B cell (primary cell): ENCODE measurements around the gene RCSD1. TPM values are rescaled to one million over a fixed set of nuclear protein-coding genes. Genes with fewer than 3 reads are reported as not detected.

ENCODE experiments used
- ATAC-seq: fragments of 200-7000 bp; cut with Tn5 transposase; one replicate; pipeline ENCODE4 v1.10.0; 2021; ENCODE audit warnings: low read depth, mild to moderate bottlenecking, moderate number of reproducible peaks, moderate library complexity
- CTCF ChIA-PET: fragments of 350-600 bp; sonication (Branson Sonifier 250); formaldehyde crosslinking; loops from one replicate; lab custom pipeline; 2021; ENCODE audit warnings: antibody characterized with exemption, inconsistent platforms; lab: Charles Lee
- POLR2A ChIA-PET: fragments of 350-600 bp; sonication (Branson Sonifier 250); formaldehyde crosslinking; loops from one replicate; lab custom pipeline; 2021; ENCODE audit warnings: antibody characterized with exemption; lab: Charles Lee
- DNase-seq: peaks from one replicate; pipeline ENCODE4 v3.0.0; 2013
- H2AFZ ChIP-seq: 2 replicates; pipeline ENCODE4 v1.6.1; 2012; ENCODE audit warnings: mild to moderate bottlenecking, low read depth, low read length; ENCODE audit not compliant: insufficient read depth, poor library complexity, severe bottlenecking
- H3K27ac ChIP-seq, 2 donors: 1 replicate in 1 of 2; 2 replicates in 1 of 2; pipeline ENCODE4 v1.5.1; 2012 to 2013; ENCODE audit warnings: low read length in 2 of 2, mild to moderate bottlenecking in 2 of 2, moderate library complexity in 1 of 2
- H3K27me3 ChIP-seq, 4 experiments: fragments of 200-600 bp in 1 of 4; sonication (generic) in 1 of 4; replicated peaks in 1 of 4; 1 replicate in 2 of 4; 2 replicates in 2 of 4; pipeline versions ENCODE4 v1.6.1 to v1.7.0; 2013 to 2016; ENCODE audit warnings: low read length in 3 of 4, mild to moderate bottlenecking in 2 of 4, mixed read lengths in 1 of 4, moderate library complexity in 1 of 4; ENCODE audit not compliant: insufficient read depth in 4 of 4, control insufficient read depth in 3 of 4; ENCODE audit errors: control extremely low read depth in 1 of 4
- H3K36me3 ChIP-seq, 2 experiments: replicated peaks in 1 of 2; 1 replicate in 1 of 2; 2 replicates in 1 of 2; pipeline versions ENCODE4 v1.6.1 to v1.7.1; 2013; ENCODE audit warnings: low read length in 1 of 2; ENCODE audit not compliant: insufficient read depth in 2 of 2, control insufficient read depth in 1 of 2; ENCODE audit errors: control extremely low read depth in 1 of 2, extremely low read depth in 1 of 2
- H3K4me1 ChIP-seq, 2 donors: fragments of 200-600 bp in 1 of 2; sonication (generic) in 1 of 2; 1 replicate in 1 of 2; 2 replicates in 1 of 2; pipeline versions ENCODE4 v1.5.1 to v1.6.1; 2013 to 2017; ENCODE audit warnings: low read length in 2 of 2; ENCODE audit not compliant: control insufficient read depth in 2 of 2, insufficient read depth in 2 of 2
- H3K4me2 ChIP-seq: replicated peaks from 2 replicates; pipeline ENCODE3; 2012; ENCODE audit warnings: mild to moderate bottlenecking, low read depth, low read length; ENCODE audit not compliant: poor library complexity, severe bottlenecking
- H3K4me3 ChIP-seq, 5 experiments: fragments of 200-600 bp in 1 of 5; sonication (generic) in 1 of 5; 1 replicate in 3 of 5; 2 replicates in 2 of 5; pipeline versions ENCODE4 v1.5.1 to v1.7.0; 2011 to 2016; ENCODE audit warnings: low read length in 4 of 5, mild to moderate bottlenecking in 4 of 5, low read depth in 2 of 5, control low read depth in 1 of 5, moderate library complexity in 1 of 5; ENCODE audit not compliant: insufficient read depth in 1 of 5; ENCODE audit errors: control extremely low read depth in 1 of 5, extremely low read depth in 1 of 5
- H3K79me2 ChIP-seq: fragments of 200-600 bp; sonication (generic); one replicate; pipeline ENCODE4 v1.6.0; 2016; ENCODE audit warnings: low read length; ENCODE audit not compliant: control insufficient read depth, insufficient read depth
- H3K9ac ChIP-seq: fragments of 200-600 bp; sonication (generic); 2 replicates; pipeline ENCODE4 v1.6.1; 2017; ENCODE audit warnings: mild to moderate bottlenecking, low read length, moderate library complexity
- H3K9me3 ChIP-seq, 3 donors: one replicate each; pipeline versions ENCODE4 v1.6.1 to v1.7.1; 2013; ENCODE audit warnings: low read length in 2 of 3; ENCODE audit not compliant: control insufficient read depth in 2 of 3, insufficient read depth in 1 of 3; ENCODE audit errors: control extremely low read depth in 1 of 3
- H4K20me1 ChIP-seq: 2 replicates; pipeline ENCODE4 v1.6.0; 2012; ENCODE audit warnings: mild to moderate bottlenecking, low read length; ENCODE audit not compliant: insufficient read depth, control insufficient read depth, poor library complexity, severe bottlenecking
- H3K27ac Mint-ChIP-seq: one replicate; pipeline ENCODE4 v1.8.0; 2021; ENCODE audit warnings: mixed read lengths
- H3K27me3 Mint-ChIP-seq: one replicate; pipeline ENCODE4 v1.8.0; 2021; ENCODE audit warnings: mixed read lengths
- H3K4me1 Mint-ChIP-seq: one replicate; pipeline ENCODE4 v1.8.0; 2021; ENCODE audit warnings: mixed read lengths
- H3K4me3 Mint-ChIP-seq: one replicate; pipeline ENCODE4 v1.8.0; 2021; ENCODE audit warnings: mixed read lengths
- H3K9me3 Mint-ChIP-seq: one replicate; pipeline ENCODE4 v1.8.0; 2022; ENCODE audit warnings: mixed read lengths; ENCODE audit not compliant: insufficient read depth
- CTCF ChIP-seq: fragments of 200-600 bp; IDR thresholded peaks from one replicate; pipeline ENCODE4 v1.8.0; 2022; ENCODE audit warnings: antibody characterized with exemption, mild to moderate bottlenecking
- EZH2 ChIP-seq: IDR thresholded peaks from 2 replicates; pipeline ENCODE4 v1.6.1; 2012; ENCODE audit warnings: borderline replicate concordance, low read depth, mild to moderate bottlenecking, moderate library complexity, low read length; ENCODE audit not compliant: insufficient read depth, poor library complexity, severe bottlenecking
- WGBS: methylation state at CpG from one replicate; pipeline ENCODE4 v1.1.5; 2013; ENCODE audit warnings: missing lambda C conversion rate; ENCODE audit not compliant: insufficient coverage; 5-methylcytosine and 5-hydroxymethylcytosine counted together
- intact Hi-C: fragments of 100-400 bp; cut with micrococcal nuclease; formaldehyde crosslinking; loops from one replicate; pipeline ENCODE4 v1.10.0; 2022
- polyA plus RNA-seq: library from polyadenylated mRNA; depleted of rRNA; stranded (reverse); fragments of >200 nt; gene quantifications from 2 replicates; pipeline ENCODE4 v1.2.3, GENCODE V29; 2012
- total RNA-seq, 2 donors: library from RNA; stranded (reverse); fragments of 120-200 nt in 1 of 2; gene quantifications; 1 replicate in 1 of 2; 2 replicates in 1 of 2; pipeline versions ENCODE4 v1.2.3 to v1.2.4, GENCODE V29; 2013 to 2022

The RCSD1 gene
- total and polyA plus RNA-seq, 2 donors (not counting 1 experiment from before 2014, with no cell fraction given) = 129 to 525 TPM

- no peak overlapping the region for H2AFZ ChIP-seq
- no peaks in the 10 kb centered on the region for H3K27me3 Mint-ChIP-seq
- TF ChIP-seq CTCF (no peak), EZH2 (no peak)
- no CpG with 5 or more reads among the region's 1 CpG for WGBS
- intact Hi-C loops = no loop called here
- ATAC-seq (no peak), DNase-seq (no peak)
- POLR2A ChIA-PET = no interaction called here
- H3K9me3 Mint-ChIP-seq = no peaks in the 10 kb centered on the region
- peaks cover 9% of the 10 kb centered on the region for H3K4me1 Mint-ChIP-seq
- no peak overlapping the region for H3K4me3 ChIP-seq
- no peak overlapping the region for H3K27ac ChIP-seq
- H3K4me2 ChIP-seq = no peak overlapping the region
- no peak overlapping the region for H3K27ac Mint-ChIP-seq
- H4K20me1 ChIP-seq = no peaks in the 10 kb centered on the region
- peaks cover 0 to 5% (median 0%) of the 10 kb centered on the region in 3 donors for H3K9me3 ChIP-seq
- H3K9ac ChIP-seq = no peak overlapping the region
- peaks cover 0 to 7% of the 10 kb centered on the region in 2 donors for H3K4me1 ChIP-seq
- peaks cover 40% of the 10 kb centered on the region for H3K79me2 ChIP-seq
- peaks cover 1 to 3% of the 10 kb centered on the region in 2 experiments for H3K36me3 ChIP-seq
- H3K27me3 ChIP-seq = peaks cover 0 to 2% (median 0%) of the 10 kb centered on the region in 4 experiments
- H3K4me3 Mint-ChIP-seq = no peak overlapping the region
- CTCF ChIA-PET = interaction anchor here (1.0 to 3.4 kb wide), 2 partner anchors 100 to 102 kb away, joined by 3 to 18 read pairs; no protein-coding TSS in a partner anchor
These were observed 42.2 kb upstream of the RCSD1 start for GRCh38 chr1:167587872-167588271.

- Mint-ChIP-seq H3K27me3 (no peaks in the 10 kb centered on the region), H3K4me3 (no peak overlapping the region), H3K4me1 (peaks cover 9% of the 10 kb centered on the region), H3K27ac (no peak overlapping the region), H3K9me3 (no peaks in the 10 kb centered on the region)
- Histone ChIP-seq H3K4me1 (peaks cover 0 to 7% of the 10 kb centered on the region in 2 donors), H3K27ac (no peak overlapping the region), H3K4me2 (no peak overlapping the region), H4K20me1 (no peaks in the 10 kb centered on the region), H3K79me2 (peaks cover 40% of the 10 kb centered on the region), H2AFZ (no peak overlapping the region), H3K27me3 (peaks cover 0 to 2% (median 0%) of the 10 kb centered on the region in 4 experiments), H3K36me3 (peaks cover 1 to 3% of the 10 kb centered on the region in 2 experiments), H3K4me3 (no peak overlapping the region), H3K9me3 (peaks cover 0 to 3% (median 0%) of the 10 kb centered on the region in 3 donors), H3K9ac (no peak overlapping the region)
- intact Hi-C loops = no loop called here
- DNase-seq (no peak), ATAC-seq (no peak)
- ChIA-PET CTCF (interaction anchor here (1.0 to 3.4 kb wide), 2 partner anchors 99 to 102 kb away, joined by 3 to 18 read pairs; no protein-coding TSS in a partner anchor), POLR2A (no interaction called here)
- TF ChIP-seq EZH2 = no peak
- TF ChIP-seq CTCF = no peak
- WGBS = no CpG with 5 or more reads among the region's 2 CpGs
These were observed 41.7 kb upstream of the RCSD1 start for GRCh38 chr1:167588361-167588760.
